Activated CD8-positive, alpha-beta memory T cell treated with anti-CD3 and anti-CD28 coated beads, Interleukin-2, amount 10 ng/mL, durations not matched to agents 7 days and 5 days (primary cell): ENCODE data around the gene LNPEP. TPM values are rescaled to one million over a fixed set of nuclear protein-coding genes. Genes with fewer than 3 reads are reported as not detected.

Experiments used
- ATAC-seq: fragments of 150-1000 bp; cut with Tn5 transposase; one replicate; pipeline ENCODE4 v1.10.0; 2021; ENCODE audit warnings: moderate library complexity
- CTCF ChIA-PET: fragments of 350-600 bp; sonication (Branson Sonifier 250); formaldehyde crosslinking; loops from one replicate; lab custom pipeline; 2021; ENCODE audit warnings: antibody characterized with exemption; lab: Charles Lee
- DNase-seq: peaks from one replicate; pipeline ENCODE4 v3.0.0-alpha.2; 2020
- H3K27ac Mint-ChIP-seq: one replicate; pipeline ENCODE4 v1.8.0; 2021; ENCODE audit warnings: mild to moderate bottlenecking, mixed read lengths
- H3K27me3 Mint-ChIP-seq: one replicate; pipeline ENCODE4 v1.8.0; 2021; ENCODE audit warnings: mixed read lengths
- H3K36me3 Mint-ChIP-seq: one replicate; pipeline ENCODE4 v1.8.0; 2021; ENCODE audit warnings: mild to moderate bottlenecking, mixed read lengths
- H3K4me1 Mint-ChIP-seq: one replicate; pipeline ENCODE4 v1.8.0; 2021; ENCODE audit warnings: mixed read lengths
- H3K4me3 Mint-ChIP-seq: one replicate; pipeline ENCODE4 v1.8.0; 2021; ENCODE audit warnings: mild to moderate bottlenecking, moderate library complexity, mixed read lengths
- H3K9me3 Mint-ChIP-seq: one replicate; pipeline ENCODE4 v1.8.0; 2022; ENCODE audit warnings: low read depth, mixed read lengths
- total RNA-seq, 2 experiments: library from RNA; stranded (reverse); gene quantifications; one replicate each; pipeline ENCODE4 v1.2.3, GENCODE V29; 2021

The LNPEP gene
- total RNA-seq, result 10 to 100 TPM; 67.4 to 80.4 TPM

- H3K4me1 Mint-ChIP-seq, result peaks cover 44% of the 10 kb centered on the region
- CTCF ChIA-PET, result interaction anchor here (1.0 to 1.6 kb wide), 9 partner anchors 24 to 226 kb away, joined by 3 to 6 read pairs (median 4); partner anchors contain the start of gene LIX1
- ATAC-seq, result peak; percentile 67
- no peaks in the 10 kb centered on the region for H3K27me3 Mint-ChIP-seq
- DNase-seq, result peak; percentile 97
- no peaks in the 10 kb centered on the region for H3K9me3 Mint-ChIP-seq
- peak within 1 kb of the TSS; percentile 86 for H3K4me3 Mint-ChIP-seq
- peak within 1 kb of the TSS; percentile 100 for H3K27ac Mint-ChIP-seq
- H3K36me3 Mint-ChIP-seq, result peaks cover 27% of the 10 kb centered on the region
Observed at GRCh38 chr5:96935559-96936430, at the start of gene LNPEP. Gene LNPEP (plus strand): TSS chr5:96936080. CDS start chr5:96936156, 76 bp downstream.

- peaks cover 61% of the 10 kb centered on the region for H3K36me3 Mint-ChIP-seq
- ATAC-seq, result peak; percentile 16
- H3K27me3 Mint-ChIP-seq, result no peaks in the 10 kb centered on the region
- H3K4me3 Mint-ChIP-seq, result no peak overlapping the region
- peaks cover 33% of the 10 kb centered on the region for H3K4me1 Mint-ChIP-seq
- H3K9me3 Mint-ChIP-seq, result no peaks in the 10 kb centered on the region
- CTCF ChIA-PET, result interaction anchor here (0.8 to 1.2 kb wide), 2 partner anchors 24 to 141 kb away, joined by 4 to 5 read pairs; no protein-coding TSS in a partner anchor
- no peak for DNase-seq
- H3K27ac Mint-ChIP-seq, result peak overlapping the region; percentile 3
Observed at GRCh38 chr5:96893342-96893741, 42.5 kb upstream of the LNPEP start.

GRCh38 chr5:96896276-96896675 lies 39.6 kb upstream of the LNPEP start:
- Mint-ChIP-seq H3K9me3 (no peaks in the 10 kb centered on the region), H3K36me3 (peaks cover 64% of the 10 kb centered on the region), H3K27ac (peak overlapping the region; percentile 92), H3K27me3 (no peaks in the 10 kb centered on the region), H3K4me1 (peaks cover 35% of the 10 kb centered on the region), H3K4me3 (peak overlapping the region; percentile 74)
- ATAC-seq (peak; percentile 84), DNase-seq (no peak)
- CTCF ChIA-PET, result interaction anchor here (0.7 to 1.4 kb wide), 8 partner anchors 13 to 265 kb away, joined by 3 to 8 read pairs (median 3); partner anchors contain the start of genes ERAP2 and LIX1

GRCh38 chr5:96896806-96897205 lies 39.1 kb upstream of the LNPEP start:
- peak overlapping the region; percentile 92 for H3K27ac Mint-ChIP-seq
- CTCF ChIA-PET, result interaction anchor here (0.7 to 1.4 kb wide), 8 partner anchors 13 to 265 kb away, joined by 3 to 8 read pairs (median 3); partner anchors contain the start of genes ERAP2 and LIX1

GRCh38 chr5:96901384-96901783 lies 34.5 kb upstream of the LNPEP start:
- H3K4me1 Mint-ChIP-seq, result peaks cover 20% of the 10 kb centered on the region
- H3K4me3 Mint-ChIP-seq, result no peak overlapping the region
- ATAC-seq (no peak), DNase-seq (no peak)
- CTCF ChIA-PET, result interaction anchor here (2.9 kb wide), 1 partner anchor 32 kb away, joined by 13 read pairs; no protein-coding TSS in a partner anchor
- peaks cover 74% of the 10 kb centered on the region for H3K36me3 Mint-ChIP-seq
- no peak overlapping the region for H3K27ac Mint-ChIP-seq
- no peaks in the 10 kb centered on the region for H3K9me3 Mint-ChIP-seq
- no peaks in the 10 kb centered on the region for H3K27me3 Mint-ChIP-seq

More at GRCh38 chr5:96896806-96897205, 39.1 kb upstream of the LNPEP start:
- Mint-ChIP-seq H3K4me1 (peaks cover 35% of the 10 kb centered on the region), H3K36me3 (peaks cover 67% of the 10 kb centered on the region), H3K9me3 (no peaks in the 10 kb centered on the region), H3K27me3 (no peaks in the 10 kb centered on the region), H3K4me3 (peak overlapping the region; percentile 74)
- no peak for DNase-seq
- no peak for ATAC-seq

GRCh38 chr5:96901841-96902240 lies 34.0 kb upstream of the LNPEP start:
- Mint-ChIP-seq H3K4me1 (peaks cover 16% of the 10 kb centered on the region), H3K27me3 (no peaks in the 10 kb centered on the region), H3K9me3 (no peaks in the 10 kb centered on the region), H3K27ac (no peak overlapping the region), H3K36me3 (peaks cover 70% of the 10 kb centered on the region), H3K4me3 (no peak overlapping the region)
- ATAC-seq (no peak), DNase-seq (no peak)
- CTCF ChIA-PET, result interaction anchor here (2.9 kb wide), 1 partner anchor 33 kb away, joined by 13 read pairs; no protein-coding TSS in a partner anchor

- Mint-ChIP-seq H3K9me3 (no peaks in the 10 kb centered on the region), H3K4me1 (peaks cover 11% of the 10 kb centered on the region), H3K27me3 (no peaks in the 10 kb centered on the region), H3K27ac (no peak overlapping the region), H3K4me3 (no peak overlapping the region), H3K36me3 (peaks cover 65% of the 10 kb centered on the region)
- no peak for ATAC-seq
- DNase-seq, result no peak
- CTCF ChIA-PET, result interaction anchor here (0.5 to 2.9 kb wide), 2 partner anchors 34 to 463 kb away, joined by 3 to 13 read pairs; no protein-coding TSS in a partner anchor
Observed at GRCh38 chr5:96902876-96903275, 33.0 kb upstream of the LNPEP start.

- DNase-seq, result no peak
- Mint-ChIP-seq H3K4me1 (peaks cover 11% of the 10 kb centered on the region), H3K27me3 (no peaks in the 10 kb centered on the region), H3K9me3 (no peaks in the 10 kb centered on the region), H3K4me3 (no peak overlapping the region), H3K27ac (no peak overlapping the region), H3K36me3 (peaks cover 67% of the 10 kb centered on the region)
- CTCF ChIA-PET, result interaction anchor here (0.5 to 2.9 kb wide), 2 partner anchors 34 to 464 kb away, joined by 3 to 13 read pairs; no protein-coding TSS in a partner anchor
- no peak for ATAC-seq
Observed at GRCh38 chr5:96903300-96903699, 32.6 kb upstream of the LNPEP start.

- ATAC-seq, result no peak
- H3K4me1 Mint-ChIP-seq, result peaks cover 9% of the 10 kb centered on the region
- no peaks in the 10 kb centered on the region for H3K27me3 Mint-ChIP-seq
- H3K4me3 Mint-ChIP-seq, result no peak overlapping the region
- H3K36me3 Mint-ChIP-seq, result peaks cover 66% of the 10 kb centered on the region
- no peaks in the 10 kb centered on the region for H3K9me3 Mint-ChIP-seq
- H3K27ac Mint-ChIP-seq, result no peak overlapping the region
- CTCF ChIA-PET, result interaction anchor here (0.8 to 1.3 kb wide), 4 partner anchors 19 to 178 kb away, joined by 3 to 4 read pairs (median 3); no protein-coding TSS in a partner anchor
- DNase-seq, result no peak
Observed at GRCh38 chr5:96904054-96904931, 31.6 kb upstream of the LNPEP start.

- H3K4me3 Mint-ChIP-seq, result no peak overlapping the region
- H3K27me3 Mint-ChIP-seq, result no peaks in the 10 kb centered on the region
- H3K9me3 Mint-ChIP-seq, result no peaks in the 10 kb centered on the region
- ATAC-seq (no peak), DNase-seq (no peak)
- H3K4me1 Mint-ChIP-seq, result peaks cover 9% of the 10 kb centered on the region
- H3K36me3 Mint-ChIP-seq, result peaks cover 70% of the 10 kb centered on the region
- H3K27ac Mint-ChIP-seq, result no peak overlapping the region
- CTCF ChIA-PET, result interaction anchor here (1.4 kb wide), 1 partner anchor 37 kb away, joined by 6 read pairs; no protein-coding TSS in a partner anchor
Observed at GRCh38 chr5:96905864-96906263, 30.0 kb upstream of the LNPEP start.

- H3K4me3 Mint-ChIP-seq, result no peak overlapping the region
- peaks cover 59% of the 10 kb centered on the region for H3K36me3 Mint-ChIP-seq
- peaks cover 6% of the 10 kb centered on the region for H3K4me1 Mint-ChIP-seq
- H3K9me3 Mint-ChIP-seq, result no peaks in the 10 kb centered on the region
- no peak for DNase-seq
- no peak for ATAC-seq
- CTCF ChIA-PET, result interaction anchor here (0.8 kb wide), 1 partner anchor 40 kb away, joined by 3 read pairs; no protein-coding TSS in a partner anchor
- H3K27ac Mint-ChIP-seq, result no peak overlapping the region
- no peaks in the 10 kb centered on the region for H3K27me3 Mint-ChIP-seq
Observed at GRCh38 chr5:96909003-96909402, 26.9 kb upstream of the LNPEP start.

GRCh38 chr5:96909435-96909834 lies 26.4 kb upstream of the LNPEP start:
- peaks cover 4% of the 10 kb centered on the region for H3K4me1 Mint-ChIP-seq
- no peak overlapping the region for H3K27ac Mint-ChIP-seq
- DNase-seq, result no peak
- CTCF ChIA-PET, result interaction anchor here (0.6 to 1.8 kb wide), 3 partner anchors 41 to 88 kb away, joined by 3 to 5 read pairs (median 3); no protein-coding TSS in a partner anchor
- peaks cover 59% of the 10 kb centered on the region for H3K36me3 Mint-ChIP-seq
- no peak overlapping the region for H3K4me3 Mint-ChIP-seq
- no peak for ATAC-seq
- no peaks in the 10 kb centered on the region for H3K9me3 Mint-ChIP-seq
- no peaks in the 10 kb centered on the region for H3K27me3 Mint-ChIP-seq
